Neural progenitor cell (in vitro differentiated cells): ENCODE measurements around the gene GFY. TPM values are rescaled to one million over a fixed set of nuclear protein-coding genes. Genes with fewer than 3 reads are reported as not detected.

ENCODE experiments used
- DNase-seq: peaks from one replicate; pipeline ENCODE4 v3.0.0-alpha.2; 2016; ENCODE audit warnings: low spot score
- H2AFZ ChIP-seq: fragments of 200-600 bp; sonication (generic); replicated peaks from 2 replicates; pipeline ENCODE4 v1.6.1; 2016; ENCODE audit warnings: antibody characterized with exemption
- H3F3A ChIP-seq: fragments of 200-600 bp; sonication (generic); 2 replicates; pipeline ENCODE4 v1.6.1; 2016; ENCODE audit warnings: antibody characterized with exemption, low read depth
- H3K27ac ChIP-seq: fragments of 200-600 bp; sonication (generic); 2 replicates; pipeline ENCODE4 v1.5.1; 2016; ENCODE audit warnings: mild to moderate bottlenecking
- H3K27me3 ChIP-seq: fragments of 200-600 bp; sonication (generic); 2 replicates; pipeline ENCODE4 v1.6.1; 2016; ENCODE audit warnings: mild to moderate bottlenecking, moderate library complexity
- H3K36me3 ChIP-seq: fragments of 200-600 bp; sonication (generic); 2 replicates; pipeline ENCODE4 v1.5.1; 2016
- H3K4me1 ChIP-seq: fragments of 200-600 bp; sonication (generic); 2 replicates; pipeline ENCODE4 v1.6.1; 2016; ENCODE audit warnings: mixed run types
- H3K4me2 ChIP-seq: fragments of 200-600 bp; sonication (generic); 2 replicates; pipeline ENCODE4 v1.6.1; 2016
- H3K4me3 ChIP-seq: fragments of 200-600 bp; sonication (generic); 2 replicates; pipeline ENCODE4 v1.5.1; 2016
- H3K79me2 ChIP-seq: fragments of 200-600 bp; sonication (generic); 2 replicates; pipeline ENCODE4 v1.6.1; 2016; ENCODE audit warnings: low read depth
- H3K9ac ChIP-seq: fragments of 200-600 bp; sonication (generic); 2 replicates; pipeline ENCODE4 v1.6.1; 2016
- H3K9me3 ChIP-seq: fragments of 200-600 bp; sonication (generic); 2 replicates; pipeline ENCODE4 v1.5.1; 2016; ENCODE audit warnings: low read depth
- H4K20me1 ChIP-seq: fragments of 200-600 bp; sonication (generic); 2 replicates; pipeline ENCODE4 v1.6.1; 2016; ENCODE audit warnings: low read depth
- H3K27ac Mint-ChIP-seq: 3 replicates; pipeline ENCODE4 v1.8.0; 2021; ENCODE audit warnings: mixed read lengths
- H3K27me3 Mint-ChIP-seq: 2 replicates; pipeline ENCODE4 v1.8.0; 2022; ENCODE audit warnings: low read depth, mild to moderate bottlenecking, inconsistent platforms, moderate library complexity, mixed read lengths; ENCODE audit not compliant: insufficient read depth
- H3K36me3 Mint-ChIP-seq: 3 replicates; pipeline ENCODE4 v1.8.0; 2021; ENCODE audit warnings: mixed read lengths
- H3K4me1 Mint-ChIP-seq: 3 replicates; pipeline ENCODE4 v1.8.0; 2021; ENCODE audit warnings: mixed read lengths
- H3K4me3 Mint-ChIP-seq: 3 replicates; pipeline ENCODE4 v1.8.0; 2021; ENCODE audit warnings: mild to moderate bottlenecking, moderate library complexity, mixed read lengths
- H3K9me3 Mint-ChIP-seq: 3 replicates; pipeline ENCODE4 v1.8.0; 2020; ENCODE audit warnings: mixed read lengths
- CTCF ChIP-seq: fragments of 200-600 bp; sonication (generic); IDR thresholded peaks from 2 replicates; pipeline ENCODE4 v1.5.1; 2017; ENCODE audit warnings: antibody characterized with exemption, mild to moderate bottlenecking
- EZH2 ChIP-seq: fragments of 200-600 bp; sonication (generic); IDR thresholded peaks from 2 replicates; pipeline ENCODE4 v1.6.1; 2017; ENCODE audit warnings: antibody characterized with exemption, mild to moderate bottlenecking, moderate library complexity
- EZH2phosphoT487 ChIP-seq: fragments of 200-600 bp; sonication (generic); IDR thresholded peaks from 2 replicates; pipeline ENCODE4 v1.6.1; 2017; ENCODE audit warnings: antibody characterized with exemption
- total RNA-seq: library from RNA; depleted of rRNA; stranded (reverse); fragments of >200 nt; gene quantifications from 2 replicates; pipeline ENCODE4 v1.2.3, GENCODE V29; 2015; ENCODE audit warnings: low replicate concordance

Gene GFY
- total RNA-seq, 1 donor from 2014 or later: not detected

DNA sequence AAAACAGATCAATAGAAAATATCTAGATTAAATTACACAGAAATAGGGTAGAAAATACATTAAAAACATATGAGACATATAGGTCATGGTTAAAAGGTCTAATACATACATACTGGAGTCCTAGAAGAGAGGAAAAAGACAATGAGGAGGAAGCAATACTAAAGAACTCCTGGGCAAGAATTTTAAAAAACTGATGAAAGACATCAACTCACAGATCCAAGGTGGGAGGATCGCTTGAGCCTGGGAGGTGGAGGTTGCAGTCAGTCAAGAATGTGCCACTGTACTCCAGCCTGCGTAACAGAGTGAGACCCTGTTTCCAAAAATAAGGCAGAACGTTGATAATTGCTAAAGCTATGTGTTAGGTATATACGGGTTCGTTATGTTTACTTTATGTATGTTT is 42.5 kb upstream of the GFY start:
- Histone ChIP-seq H3K9ac (no peak overlapping the region), H3K9me3 (peaks cover 3% of the 10 kb centered on the region), H3K36me3 (no peaks in the 10 kb centered on the region), H3K4me3 (no peak overlapping the region), H3K4me1 (no peaks in the 10 kb centered on the region), H3K4me2 (no peak overlapping the region), H3K27ac (no peak overlapping the region), H2AFZ (no peak overlapping the region), H3F3A (no peaks in the 10 kb centered on the region), H3K27me3 (no peaks in the 10 kb centered on the region), H4K20me1 (no peaks in the 10 kb centered on the region), H3K79me2 (no peaks in the 10 kb centered on the region)
- TF ChIP-seq CTCF: no peak
- TF ChIP-seq EZH2: no peak
- no peak for TF ChIP-seq EZH2phosphoT487
- Mint-ChIP-seq H3K4me1 (no peaks in the 10 kb centered on the region), H3K9me3 (peaks cover 24% of the 10 kb centered on the region), H3K4me3 (no peak overlapping the region), H3K27ac (no peak overlapping the region), H3K27me3 (peaks cover 13% of the 10 kb centered on the region), H3K36me3 (peaks cover 2% of the 10 kb centered on the region)
- DNase-seq: no peak

DNA sequence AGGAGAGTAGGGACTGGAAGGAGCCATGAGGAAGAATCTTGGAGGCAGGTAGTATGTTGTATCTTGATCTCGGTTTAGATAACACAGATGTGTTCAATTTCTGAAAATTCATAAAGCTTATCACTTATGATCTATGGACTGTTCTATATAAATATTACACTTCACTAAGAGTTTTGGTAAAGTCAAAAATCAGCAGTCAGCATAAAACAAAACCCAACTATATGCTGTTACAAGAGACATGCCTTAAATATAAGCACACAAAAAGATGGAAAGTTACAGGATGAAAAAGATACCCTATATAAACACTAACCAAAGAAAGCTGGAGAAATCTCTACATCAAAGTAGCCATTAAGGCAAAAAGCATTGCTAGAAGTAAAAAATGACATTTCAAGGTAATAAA is 41.6 kb upstream of the GFY start:
- Histone ChIP-seq H3K4me1 (no peaks in the 10 kb centered on the region), H3K9ac (no peak overlapping the region), H3K4me3 (no peak overlapping the region), H3K27ac (no peak overlapping the region), H3K36me3 (no peaks in the 10 kb centered on the region), H3K27me3 (no peaks in the 10 kb centered on the region), H3K4me2 (no peak overlapping the region), H3K9me3 (peaks cover 3% of the 10 kb centered on the region), H2AFZ (no peak overlapping the region), H3F3A (no peaks in the 10 kb centered on the region), H4K20me1 (no peaks in the 10 kb centered on the region), H3K79me2 (no peaks in the 10 kb centered on the region)
- peaks cover 2% of the 10 kb centered on the region for H3K36me3 Mint-ChIP-seq
- no peak for DNase-seq
- H3K27ac Mint-ChIP-seq: no peak overlapping the region
- TF ChIP-seq CTCF (no peak), EZH2phosphoT487 (no peak), EZH2 (no peak)
- H3K9me3 Mint-ChIP-seq: peaks cover 24% of the 10 kb centered on the region
- no peak overlapping the region for H3K4me3 Mint-ChIP-seq
- H3K4me1 Mint-ChIP-seq: no peaks in the 10 kb centered on the region
- H3K27me3 Mint-ChIP-seq: peaks cover 14% of the 10 kb centered on the region

- TF ChIP-seq EZH2phosphoT487: no peak
- TF ChIP-seq CTCF: no peak
- TF ChIP-seq EZH2: no peak
- H2AFZ ChIP-seq: no peak within 1 kb of the TSS
- H3K9me3 ChIP-seq: no peaks in the 10 kb centered on the region
- H3K4me3 Mint-ChIP-seq: peak within 1 kb of the TSS; percentile 27
- peaks cover 14% of the 10 kb centered on the region for H3K27me3 Mint-ChIP-seq
- no peak within 1 kb of the TSS for H3K27ac ChIP-seq
- no peaks in the 10 kb centered on the region for H3K4me1 ChIP-seq
- peaks cover 4% of the 10 kb centered on the region for H3K4me1 Mint-ChIP-seq
- peaks cover 2% of the 10 kb centered on the region for H3K36me3 Mint-ChIP-seq
- no peak within 1 kb of the TSS for H3K4me2 ChIP-seq
- no peaks in the 10 kb centered on the region for H3K27me3 ChIP-seq
- H3F3A ChIP-seq: peaks cover 16% of the 10 kb centered on the region
- no peaks in the 10 kb centered on the region for H3K79me2 ChIP-seq
- H3K27ac Mint-ChIP-seq: peak within 1 kb of the TSS; percentile 43
- H3K36me3 ChIP-seq: no peaks in the 10 kb centered on the region
- no peak within 1 kb of the TSS for H3K4me3 ChIP-seq
- DNase-seq: no peak
- H4K20me1 ChIP-seq: no peaks in the 10 kb centered on the region
- no peak within 1 kb of the TSS for H3K9ac ChIP-seq
- H3K9me3 Mint-ChIP-seq: peaks cover 10% of the 10 kb centered on the region
These were observed 37.2 kb upstream of the GFY start, which contains the start of gene KASH5 for GRCh38 chr19:49387936-49388372. TSS of gene KASH5 (plus strand) at chr19:49388249. CDS start at chr19:49390884, 2,635 bp downstream.
